HG02973 (cell line): ENCODE measurements around the gene JAG2.

Experiments
- ATAC-seq: cut with Tn5 transposase; IDR thresholded peaks from one replicate; pipeline ENCODE4 v1.9.1; 2021; ENCODE audit warnings: moderate library complexity; ENCODE audit not compliant: unreplicated experiment

JAG2 gene

DNA sequence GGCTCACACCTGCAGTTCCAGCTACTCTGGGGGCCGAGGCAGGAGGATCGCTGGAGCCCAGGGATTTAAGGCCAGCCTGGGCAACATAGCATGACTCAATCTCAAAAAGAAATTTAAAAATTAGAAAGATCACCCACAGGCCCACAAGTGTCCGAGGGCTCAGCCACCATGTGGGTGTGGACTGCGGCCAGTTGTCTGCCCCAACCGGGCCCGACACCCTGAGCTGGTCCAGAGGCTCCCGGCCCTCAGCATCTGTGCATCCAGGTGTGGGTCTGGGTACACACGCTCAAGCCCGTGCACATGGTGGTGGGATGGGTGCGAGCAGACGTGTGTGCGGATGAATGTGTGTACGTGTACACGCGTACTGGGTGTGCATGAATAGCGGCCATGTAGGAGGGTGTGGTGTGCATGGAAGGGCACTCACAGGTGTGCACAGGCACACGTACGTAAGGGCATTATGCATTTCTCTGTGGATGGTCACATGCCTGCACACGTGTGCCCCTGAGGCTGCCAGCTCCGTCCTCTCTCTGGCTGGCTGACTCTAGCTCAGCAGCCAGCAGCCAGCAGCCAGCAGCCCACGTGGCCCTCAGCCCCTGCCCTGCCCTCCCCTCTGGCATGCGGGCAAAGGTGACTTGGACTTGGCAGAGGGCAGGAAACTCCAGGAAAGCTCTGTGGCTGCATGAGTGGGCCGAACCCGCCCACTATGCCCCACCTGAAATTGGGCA is 35.8 kb upstream of the JAG2 start:
- no peak for ATAC-seq

DNA sequence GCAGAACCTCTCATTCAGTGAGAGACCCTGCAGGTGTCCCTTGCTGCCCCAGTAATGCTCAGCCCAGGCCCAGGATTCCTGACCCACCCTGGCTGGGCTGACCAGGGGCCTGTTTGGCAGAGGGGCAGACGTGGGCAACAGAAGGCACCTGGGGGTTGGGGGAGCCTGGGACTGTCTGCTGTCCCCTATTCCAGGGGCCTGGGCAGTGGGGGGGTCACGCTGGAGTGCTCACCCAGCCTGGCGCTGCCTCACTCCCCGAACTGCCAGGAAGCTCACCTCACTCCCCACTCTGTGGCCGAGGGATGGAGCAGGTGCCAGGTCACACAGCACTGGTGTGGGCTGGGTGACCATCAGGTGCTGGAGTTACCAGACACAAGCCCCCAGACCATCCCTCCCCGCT is 35.1 kb upstream of the JAG2 start:
- no peak for ATAC-seq

DNA sequence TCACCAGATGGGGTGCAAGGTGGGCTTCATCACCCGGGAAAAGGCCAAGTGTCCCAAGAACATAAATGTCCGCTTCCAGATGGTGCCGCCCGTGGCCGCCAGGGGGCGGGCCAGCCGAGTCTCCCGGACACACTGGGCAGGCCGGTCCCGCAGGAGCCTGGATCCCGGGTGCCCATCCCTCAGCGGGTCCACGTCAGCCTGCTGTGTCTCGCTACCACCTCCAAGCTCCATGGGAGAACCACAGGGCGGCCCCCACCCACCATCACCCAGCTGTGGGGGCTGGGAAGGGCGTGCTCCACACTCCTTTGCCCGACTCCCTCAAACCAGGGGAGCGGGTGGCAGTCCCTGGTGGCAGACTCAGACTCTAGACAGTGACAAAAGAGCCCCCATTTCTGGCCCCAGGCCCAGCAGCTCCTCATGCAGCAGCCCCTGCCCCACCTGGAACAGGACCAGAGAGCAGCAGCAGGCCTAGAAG is 34.5 kb upstream of the JAG2 start:
- ATAC-seq = no peak

DNA sequence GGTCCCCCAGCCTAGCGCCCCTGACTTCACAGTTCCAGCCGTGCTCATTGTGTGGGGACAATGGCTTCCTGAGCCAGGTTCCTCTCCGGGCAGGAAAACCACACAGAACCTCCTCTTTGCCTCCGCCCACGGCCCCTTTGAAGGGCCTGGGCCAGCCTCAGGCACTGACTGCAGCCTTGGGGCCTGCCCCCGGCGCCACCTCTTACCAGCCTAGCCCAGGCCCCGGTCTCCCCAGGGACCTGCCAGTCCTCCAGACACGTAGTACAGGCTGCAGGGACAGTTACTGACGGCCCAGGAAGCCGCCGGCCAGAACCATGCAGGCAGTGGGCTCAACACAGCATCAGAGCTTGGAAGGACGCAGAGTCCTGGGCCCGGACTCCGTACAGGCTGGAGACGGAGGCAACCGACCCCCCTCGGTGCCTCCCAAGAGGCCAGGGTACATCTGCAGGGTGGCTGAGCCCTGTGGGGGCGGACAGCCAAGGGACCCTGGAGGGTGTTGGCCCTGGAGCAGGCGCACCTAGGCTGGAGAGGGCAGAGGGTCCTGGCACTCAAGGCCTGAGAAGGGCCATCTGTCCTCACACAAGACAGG is 33.4 kb upstream of the JAG2 start:
- no peak for ATAC-seq

DNA sequence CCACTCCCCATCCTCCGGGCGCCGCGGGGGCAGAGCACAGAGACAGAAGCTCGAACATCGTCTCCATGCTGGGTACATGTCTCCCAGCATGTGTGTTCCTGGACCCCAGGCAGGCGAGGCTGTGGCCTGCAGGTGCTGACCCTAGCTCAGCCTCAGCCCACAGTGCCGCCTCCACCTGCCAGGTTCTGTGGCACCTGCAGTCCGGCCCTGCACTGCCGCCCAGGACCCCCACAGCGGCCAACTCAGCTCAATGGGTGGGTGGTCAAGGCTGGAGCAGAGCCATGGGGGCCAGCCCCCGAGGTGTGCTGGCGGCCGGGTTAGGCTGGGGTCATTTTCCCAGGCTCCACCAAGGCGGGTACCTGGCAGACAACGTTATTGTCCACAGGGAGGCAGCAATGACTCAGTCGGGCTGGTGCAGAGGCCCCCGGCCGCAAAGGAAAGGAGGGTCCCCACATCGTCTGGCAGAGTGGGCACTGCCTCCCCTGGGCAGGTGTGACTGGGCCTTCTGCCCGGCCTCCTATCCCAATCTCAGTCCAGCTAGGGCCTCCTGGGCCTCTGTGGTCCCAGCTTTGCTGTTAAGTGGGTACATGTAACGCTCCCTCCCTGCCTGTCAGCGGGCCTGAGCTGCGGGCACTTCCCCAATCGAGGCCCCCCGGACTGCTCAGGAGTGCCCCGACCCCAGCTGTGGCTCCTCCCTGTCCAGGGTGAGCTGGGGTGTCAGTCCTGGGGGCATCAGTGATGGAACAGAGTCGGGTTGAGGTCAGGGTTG is 32.8 kb upstream of the JAG2 start:
- ATAC-seq = no peak

DNA sequence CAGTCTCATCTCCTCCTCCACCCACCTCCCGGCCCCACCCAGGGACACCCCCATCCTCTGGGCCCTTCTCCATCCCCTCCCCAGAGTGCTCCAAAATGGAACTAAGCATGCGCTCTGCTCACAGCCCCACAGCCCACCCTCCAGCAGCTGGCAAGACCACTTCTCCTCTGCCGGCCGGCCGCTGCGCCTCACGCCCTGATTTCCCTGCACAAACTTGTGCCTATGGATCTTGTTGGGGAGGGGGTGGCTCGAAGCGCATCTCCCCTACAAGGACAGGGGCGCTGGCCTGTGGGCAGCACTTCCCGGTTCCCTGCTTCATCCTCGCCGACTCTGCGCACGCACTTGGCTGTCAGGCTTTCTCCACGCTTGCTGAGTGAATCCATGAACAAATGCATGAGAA is 32.1 kb upstream of the JAG2 start:
- no peak for ATAC-seq

DNA sequence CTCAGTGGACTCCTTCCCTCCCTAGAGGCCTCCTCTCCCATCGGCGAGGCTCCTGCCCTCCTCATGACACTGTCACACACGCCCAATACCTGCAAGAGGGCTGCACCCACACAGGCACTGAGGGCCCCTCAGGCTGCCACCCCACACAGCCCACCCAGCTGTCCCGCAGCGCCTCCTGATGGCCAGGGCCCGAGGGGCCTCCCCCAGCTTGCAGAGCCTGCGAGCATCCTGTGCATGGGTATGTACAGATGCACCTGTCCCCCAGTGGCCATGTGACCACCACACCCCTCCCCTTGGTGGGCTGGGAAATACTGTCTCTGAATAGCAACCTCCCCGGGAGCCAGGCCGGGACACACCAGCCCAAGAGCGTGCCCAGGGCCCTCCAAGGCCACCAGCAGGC is 31.5 kb upstream of the JAG2 start:
- no peak for ATAC-seq

DNA sequence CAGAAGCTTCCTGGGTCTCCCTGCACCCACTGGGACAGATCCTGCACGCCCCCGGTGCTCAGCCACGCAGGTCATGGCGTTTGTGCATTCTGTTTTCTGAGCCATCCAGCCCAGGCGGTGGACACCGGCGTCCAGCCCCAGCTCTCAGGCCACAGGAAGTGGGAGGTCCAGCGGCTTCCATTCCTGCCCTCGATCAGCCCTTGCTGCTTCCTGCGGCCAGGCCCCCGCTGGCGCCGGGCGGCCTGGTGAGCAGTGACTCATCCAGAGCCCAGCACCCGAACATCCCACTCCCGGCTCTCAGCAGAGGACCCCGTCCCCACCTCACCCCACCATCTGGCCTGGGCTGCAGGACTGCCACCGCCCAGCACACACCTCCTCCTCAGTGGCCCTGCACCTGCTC is 30.5 kb upstream of the JAG2 start:
- no peak for ATAC-seq

DNA sequence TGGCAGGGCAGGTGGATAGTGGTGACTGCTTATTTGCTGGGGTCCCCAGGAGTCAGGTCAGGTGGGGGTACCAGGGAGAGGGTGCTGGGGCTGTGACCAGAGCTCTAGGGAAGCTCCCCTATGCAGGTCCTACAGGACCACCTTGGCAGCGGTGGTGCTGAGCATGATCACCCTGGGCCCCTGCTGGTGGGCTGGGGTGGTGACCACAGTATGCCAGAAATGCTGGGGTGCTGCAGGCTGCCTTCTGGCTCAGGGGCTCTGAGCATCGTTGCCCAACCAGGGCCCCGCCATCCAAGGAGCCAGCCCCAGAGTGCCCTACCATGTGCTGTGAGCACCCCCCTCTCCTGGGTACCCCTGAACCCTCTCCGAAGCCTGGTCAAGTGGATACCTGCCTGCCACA is 30.0 kb upstream of the JAG2 start:
- no peak for ATAC-seq

DNA sequence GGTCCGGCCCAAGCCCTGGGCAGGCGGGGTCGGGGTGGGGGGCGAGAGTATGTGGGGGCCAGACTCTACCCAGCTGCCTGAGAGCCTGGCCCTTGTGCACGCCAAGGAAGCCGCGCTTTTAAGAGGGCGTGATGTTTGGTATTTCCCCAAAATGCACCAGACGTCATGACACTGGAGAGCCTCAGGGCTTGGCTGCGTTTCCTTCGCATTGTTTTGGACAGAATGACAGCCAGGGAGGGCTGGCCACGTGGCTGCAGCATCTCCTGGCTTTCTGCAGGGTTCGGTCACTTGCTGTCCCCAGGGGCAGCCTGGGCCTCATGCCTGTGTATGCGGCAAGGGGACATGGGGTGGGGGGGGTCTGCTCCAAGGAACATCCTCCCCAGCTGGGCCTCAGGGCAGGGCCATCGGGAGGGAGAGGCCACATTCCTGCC is 28.6 kb upstream of the JAG2 start:
- no peak for ATAC-seq

DNA sequence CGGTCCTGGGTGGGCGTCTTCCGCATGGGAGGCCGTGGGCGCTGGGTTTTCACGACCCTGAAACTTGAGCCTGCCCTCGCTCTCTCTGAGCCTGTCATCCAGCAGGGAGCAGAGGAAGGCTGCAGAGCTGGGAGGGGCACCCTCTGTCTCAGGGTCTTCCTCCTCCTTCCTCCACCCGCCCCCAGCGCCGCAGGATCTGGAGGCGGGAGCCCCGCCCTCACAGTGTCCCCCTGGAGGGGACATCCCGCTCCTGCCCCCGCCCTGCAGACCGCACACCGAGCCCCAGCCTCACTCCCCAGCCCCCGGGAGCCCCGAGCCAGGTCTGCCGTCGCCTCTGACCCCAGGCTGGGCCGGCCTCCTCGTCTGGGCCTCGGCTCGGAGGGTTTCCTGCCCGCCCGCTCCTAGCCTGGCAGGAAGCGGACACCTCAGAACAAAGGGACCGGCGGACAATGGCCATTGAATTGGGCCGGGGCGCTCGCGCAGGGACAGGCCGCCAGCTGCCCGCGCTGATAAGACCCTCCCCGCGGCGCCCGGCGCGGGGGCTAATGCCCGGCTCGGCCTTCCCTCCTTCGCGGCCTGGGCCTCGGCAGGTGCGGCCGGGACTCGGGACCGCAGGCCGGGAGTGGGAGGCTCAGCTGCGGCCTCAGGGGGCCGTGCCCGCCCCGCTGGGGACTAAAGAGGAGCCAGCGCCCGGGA is 27.8 kb upstream of the JAG2 start:
- ATAC-seq = no peak

DNA sequence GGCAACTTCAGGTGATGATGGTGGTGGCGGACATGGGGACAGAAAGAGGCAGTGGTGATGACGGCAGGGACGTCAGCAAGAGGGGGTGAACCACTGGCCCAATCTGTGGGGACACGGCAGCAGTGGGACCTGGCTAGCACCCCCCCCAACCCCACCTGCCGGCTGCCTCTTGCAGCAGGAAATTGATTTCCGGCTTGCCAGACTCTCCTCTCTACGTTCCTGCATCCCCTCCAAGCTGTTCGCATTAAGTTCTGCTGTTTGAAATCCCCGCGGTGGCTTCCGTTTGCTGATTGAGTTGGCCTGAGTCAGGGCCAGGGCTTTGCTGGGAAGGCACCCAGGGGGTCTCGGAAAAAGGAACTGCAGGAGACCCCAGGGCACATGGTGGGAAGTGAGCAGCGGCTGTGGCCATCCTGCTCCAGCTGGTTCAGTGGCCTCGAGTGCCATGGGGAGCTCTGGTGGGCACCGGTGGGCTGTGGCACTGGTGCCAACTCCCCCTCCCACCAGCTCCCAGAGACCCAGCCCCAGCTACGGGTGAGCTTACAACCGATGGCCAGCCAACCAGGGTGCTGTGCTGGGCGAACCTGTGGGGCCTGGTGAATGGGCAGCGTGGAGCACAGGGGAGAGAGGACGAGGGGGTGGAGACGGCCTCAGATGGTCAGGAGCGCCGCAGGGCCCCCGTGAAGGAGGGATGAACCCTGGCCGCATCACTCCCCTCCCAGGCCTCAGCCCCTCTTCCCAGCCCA is 27.1 kb upstream of the JAG2 start:
- no peak for ATAC-seq

DNA sequence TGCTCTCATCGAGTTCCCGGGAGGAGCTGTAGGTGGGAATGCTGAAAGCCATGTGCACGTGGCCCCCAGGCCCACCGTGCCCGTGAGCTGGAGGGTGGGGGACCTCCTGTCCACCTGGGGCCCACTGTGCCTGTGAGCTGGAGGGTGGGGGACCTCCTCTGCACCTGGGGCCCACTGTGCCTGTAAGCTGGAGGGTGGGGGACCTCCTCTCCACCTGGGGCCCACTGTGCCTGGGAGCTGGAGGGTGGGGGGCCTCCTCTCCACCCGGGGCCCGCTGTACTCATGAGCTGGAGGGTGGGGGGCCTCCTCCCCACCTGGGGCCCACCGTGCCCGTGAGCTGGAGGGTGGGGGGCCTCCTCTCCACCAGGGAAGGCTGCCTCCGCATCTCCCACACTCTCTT is 26.5 kb upstream of the JAG2 start:
- no peak for ATAC-seq

DNA sequence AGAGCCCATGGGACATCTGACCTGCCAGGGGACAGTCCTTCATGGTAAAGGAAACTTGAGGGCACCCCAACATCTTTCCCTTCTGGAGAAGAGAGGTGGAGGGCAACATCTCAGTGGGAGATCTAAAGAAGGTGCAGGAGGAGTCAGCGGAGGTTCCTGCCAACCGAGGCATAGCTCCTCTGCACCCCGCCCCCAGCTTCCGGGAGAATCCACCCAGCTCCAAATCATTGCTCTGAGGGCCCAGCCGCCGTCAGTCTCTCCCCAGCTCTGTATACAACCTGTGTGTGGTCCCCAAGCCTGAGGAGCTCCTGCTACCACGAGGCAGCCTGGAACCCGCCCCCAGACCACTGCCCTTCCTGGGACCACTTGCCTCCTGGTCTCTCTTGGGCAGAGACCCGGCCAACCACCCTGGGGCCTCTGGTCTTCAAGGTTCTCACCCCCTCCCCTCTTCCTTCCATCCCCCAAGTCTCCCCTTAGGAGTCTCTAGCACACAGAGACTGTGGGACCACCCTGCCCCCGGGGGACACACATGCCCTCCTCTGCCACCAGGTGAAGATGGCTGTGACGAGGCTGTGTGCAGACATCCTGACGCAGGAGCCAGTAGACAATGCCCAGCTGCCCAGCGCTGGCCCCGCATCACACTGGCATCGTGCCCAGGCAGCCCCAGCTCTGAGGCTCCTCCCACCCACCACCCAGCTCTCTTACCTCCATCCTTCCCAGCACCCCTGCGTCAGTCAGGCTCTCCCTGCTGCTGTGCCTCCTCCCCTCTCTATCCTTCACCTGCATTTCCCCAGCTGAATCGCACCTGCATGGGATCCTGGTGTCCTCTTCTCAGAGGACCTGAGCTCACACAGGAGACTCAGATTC is 25.6 kb upstream of the JAG2 start:
- no peak for ATAC-seq

DNA sequence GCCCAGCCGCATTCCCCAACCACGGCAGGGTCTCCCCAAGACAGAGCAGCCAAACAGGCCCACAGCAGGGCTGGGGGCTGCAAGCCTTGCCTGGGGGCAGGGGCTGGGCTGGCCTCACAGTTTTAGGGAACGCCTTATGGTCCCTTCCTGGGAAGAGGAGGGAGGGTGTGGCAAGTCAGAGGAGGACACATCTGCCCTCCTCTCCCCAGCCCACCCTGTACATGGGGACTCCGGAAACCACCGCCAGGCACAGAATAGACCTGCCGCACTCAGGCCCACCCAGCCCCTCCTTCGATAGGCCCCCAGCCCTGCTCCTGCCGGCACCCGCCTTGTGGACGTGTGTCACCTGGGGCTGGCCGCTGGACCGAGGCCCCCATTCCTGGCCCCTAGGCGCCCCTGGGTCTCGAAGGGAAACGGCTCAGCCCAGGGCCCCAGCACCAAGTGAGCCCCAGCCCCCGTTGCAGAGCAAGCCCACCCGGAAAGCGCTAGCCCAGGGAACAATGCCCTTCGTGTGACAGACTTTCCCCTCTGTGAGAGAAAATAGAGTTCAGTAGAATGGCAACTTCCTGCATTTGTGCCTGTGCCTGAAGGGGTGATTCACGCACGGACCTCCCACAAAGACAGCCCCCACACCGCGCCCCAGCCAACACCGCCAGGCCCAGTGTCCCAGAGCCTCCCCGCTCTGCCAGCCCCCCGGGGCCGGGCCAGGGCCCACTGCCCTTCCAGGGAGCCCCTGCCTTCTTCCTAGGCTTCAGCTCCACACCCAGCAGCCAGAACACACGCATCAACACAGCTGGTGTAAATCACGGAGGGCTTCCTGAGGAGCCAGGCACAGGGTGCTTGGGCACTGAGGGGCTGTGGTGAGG is 24.5 kb upstream of the JAG2 start:
- ATAC-seq = no peak

DNA sequence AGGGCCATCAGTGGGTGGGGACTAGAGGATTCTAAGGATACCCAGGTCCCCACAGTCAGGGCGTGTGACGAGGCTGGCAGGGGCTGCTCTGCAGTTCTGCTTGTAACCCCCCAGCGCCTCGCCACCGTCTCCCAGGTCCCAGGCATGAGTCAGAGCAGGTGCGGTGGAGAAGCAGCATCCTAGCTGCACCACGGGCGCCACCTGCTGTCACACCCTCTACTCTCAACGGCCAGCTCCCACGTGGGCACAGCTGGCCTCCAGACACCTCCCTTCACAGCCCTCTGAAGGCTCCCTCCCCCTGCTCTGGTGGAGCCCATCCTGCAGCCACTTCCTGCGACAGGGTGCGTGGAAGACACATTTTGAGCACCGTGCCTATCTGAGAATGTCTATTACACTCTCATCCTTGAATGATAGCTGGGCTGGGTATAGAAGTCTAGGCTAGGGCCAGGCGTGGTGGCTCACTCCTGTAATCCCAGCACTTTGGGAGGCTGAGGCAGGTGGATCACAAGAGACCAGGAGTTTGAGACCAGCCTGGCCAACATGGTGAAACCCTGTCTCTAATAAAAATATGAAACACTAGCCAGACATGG is 19.5 kb upstream of the JAG2 start:
- ATAC-seq = no peak

DNA sequence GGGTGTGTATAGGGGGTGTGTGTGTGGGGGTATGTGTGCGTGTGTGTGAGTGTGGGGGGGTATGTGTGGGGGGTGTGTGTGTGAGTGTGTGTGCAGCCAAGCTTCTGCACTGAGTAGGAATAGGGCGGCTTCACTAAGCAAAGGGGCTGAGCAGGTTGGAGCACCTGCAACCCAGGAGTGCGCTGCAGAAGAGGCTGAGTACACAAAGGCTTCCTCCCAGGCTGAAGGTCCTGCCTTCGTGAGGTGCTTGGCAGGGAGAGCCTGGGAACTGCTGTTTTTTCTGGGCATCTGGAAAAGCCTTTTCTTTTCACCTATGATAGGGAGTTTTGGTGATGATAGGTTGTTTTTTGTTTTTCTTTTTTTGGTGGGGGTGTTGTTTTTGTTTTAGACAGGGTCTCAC is 18.5 kb upstream of the JAG2 start:
- no peak for ATAC-seq

DNA sequence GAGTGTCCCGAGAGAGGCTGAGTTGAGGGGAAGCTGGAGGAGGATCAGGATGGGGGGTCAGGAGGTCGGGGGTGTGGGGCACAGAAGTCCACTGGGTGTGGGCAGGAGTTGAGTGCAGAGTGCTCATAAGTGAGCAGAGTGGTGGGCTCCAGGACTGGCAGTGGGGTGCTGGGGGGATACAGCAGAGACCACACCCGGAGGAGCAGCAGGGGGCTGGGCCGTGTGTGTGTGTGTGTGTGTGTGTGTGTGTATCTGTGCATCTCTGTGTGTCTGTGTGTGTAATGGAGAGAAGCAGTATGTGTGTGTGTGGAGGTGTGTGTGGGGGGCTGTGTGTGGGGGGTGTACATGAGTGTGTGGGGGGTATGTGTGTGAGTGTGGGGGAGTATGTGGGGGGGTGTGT is 17.4 kb upstream of the JAG2 start:
- ATAC-seq = no peak

DNA sequence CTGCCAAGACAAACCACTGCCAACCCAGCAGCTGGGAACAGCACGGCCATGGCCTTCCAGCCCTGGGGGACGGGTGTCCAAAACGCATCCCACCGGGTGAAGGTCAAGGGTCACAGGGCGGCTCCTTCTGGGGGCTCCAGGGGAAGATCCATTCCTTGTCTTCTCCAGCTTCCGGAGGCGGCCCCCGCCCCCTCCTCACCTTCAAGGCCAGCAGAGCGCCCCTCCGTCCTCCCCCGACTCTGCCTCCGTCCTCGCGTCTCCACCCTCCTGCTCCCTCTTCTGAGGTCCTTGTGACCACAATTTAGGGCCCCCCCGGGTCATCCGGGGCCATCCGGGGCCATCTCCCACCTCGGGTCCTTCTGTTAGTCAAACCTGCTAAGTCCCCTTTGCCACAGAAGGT is 16.4 kb upstream of the JAG2 start:
- ATAC-seq = no peak
